Activated CD4-positive, alpha-beta T cell treated with anti-CD3 and anti-CD28 coated beads, Interleukin-2, Interleukin-6, amounts not matched to agents 100 ng/mL and 50 ng/mL, durations not matched to agents 16 hours and 8 hours (primary cell): ENCODE measurements around the gene TMPRSS4.

Experiments used
- DNase-seq: peaks from one replicate; pipeline ENCODE4 v3.0.0-alpha.2; 2020

TMPRSS4 gene

GRCh38 chr11:118108513-118108912 is 31.6 kb downstream of the TMPRSS4 start:
- no peak for DNase-seq

- DNase-seq, result no peak
Measured at GRCh38 chr11:118109231-118109630, 32.4 kb downstream of the TMPRSS4 start.

DNA sequence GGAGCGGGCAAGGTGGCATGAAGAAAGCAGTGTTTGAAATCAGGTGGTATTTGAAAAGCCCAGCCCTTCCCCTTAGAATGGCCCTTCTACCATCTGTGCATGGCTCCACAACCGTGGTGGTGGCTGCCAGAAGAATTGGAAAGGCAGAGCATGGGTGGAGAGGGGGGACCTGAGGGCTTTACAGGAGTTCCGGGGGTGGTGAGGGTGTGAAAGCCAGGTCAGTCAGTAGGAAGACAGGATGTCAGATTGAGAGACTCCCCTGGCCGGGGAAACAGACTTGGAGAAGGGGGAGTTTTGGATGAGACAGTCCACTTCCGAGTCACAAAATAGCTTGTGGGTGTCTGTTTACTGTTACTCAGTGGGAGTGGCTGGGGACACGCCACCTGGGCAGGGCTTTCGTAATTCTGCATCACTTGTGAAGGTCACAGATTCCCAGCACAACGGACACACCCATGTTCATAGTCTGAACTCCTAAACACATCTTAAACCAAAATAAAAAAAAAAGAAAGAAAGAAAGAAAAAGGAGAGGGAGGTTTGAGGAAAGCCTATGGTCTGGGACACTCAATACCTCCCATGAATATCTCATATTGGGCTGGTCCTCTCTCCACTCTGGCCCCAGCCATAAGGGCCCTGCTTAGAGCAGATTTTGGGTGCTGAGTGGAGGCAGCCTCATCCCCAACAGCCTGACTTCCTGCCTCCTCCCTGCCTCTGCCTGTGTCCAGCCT is 34.3 kb downstream of the TMPRSS4 start:
- no peak for DNase-seq

- no peak for DNase-seq
Measured at GRCh38 chr11:118111744-118112035, 34.8 kb downstream of the TMPRSS4 start.

GRCh38 chr11:118112711-118113430 is 36.0 kb downstream of the TMPRSS4 start:
- DNase-seq, result no peak

DNA sequence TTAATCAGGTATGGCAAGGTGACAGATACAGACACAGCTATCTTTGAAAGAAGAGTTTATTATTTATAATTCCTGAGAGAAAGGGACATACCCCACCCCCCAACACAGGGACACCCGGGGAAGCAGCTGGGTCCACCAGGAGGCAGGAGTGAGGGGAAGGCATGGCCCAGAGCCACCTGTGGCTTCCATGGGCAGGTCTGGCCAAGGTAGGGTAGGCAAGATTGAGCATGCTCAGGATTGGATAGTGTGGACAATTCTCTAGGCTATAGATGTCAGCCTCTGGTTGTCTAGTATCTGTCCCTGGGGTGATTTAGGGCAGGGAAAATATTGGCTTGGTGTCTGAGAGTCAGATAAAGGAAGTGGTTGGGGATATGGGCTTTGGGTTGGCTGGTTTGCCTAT is 37.4 kb downstream of the TMPRSS4 start:
- DNase-seq, result no peak

- DNase-seq, result no peak
Measured at GRCh38 chr11:118115048-118115447, 38.2 kb downstream of the TMPRSS4 start.

GRCh38 chr11:118117790-118118601 is 41.1 kb downstream of the TMPRSS4 start:
- no peak for DNase-seq

GRCh38 chr11:118120793-118121192 is 43.9 kb downstream of the TMPRSS4 start:
- DNase-seq, result no peak

DNA sequence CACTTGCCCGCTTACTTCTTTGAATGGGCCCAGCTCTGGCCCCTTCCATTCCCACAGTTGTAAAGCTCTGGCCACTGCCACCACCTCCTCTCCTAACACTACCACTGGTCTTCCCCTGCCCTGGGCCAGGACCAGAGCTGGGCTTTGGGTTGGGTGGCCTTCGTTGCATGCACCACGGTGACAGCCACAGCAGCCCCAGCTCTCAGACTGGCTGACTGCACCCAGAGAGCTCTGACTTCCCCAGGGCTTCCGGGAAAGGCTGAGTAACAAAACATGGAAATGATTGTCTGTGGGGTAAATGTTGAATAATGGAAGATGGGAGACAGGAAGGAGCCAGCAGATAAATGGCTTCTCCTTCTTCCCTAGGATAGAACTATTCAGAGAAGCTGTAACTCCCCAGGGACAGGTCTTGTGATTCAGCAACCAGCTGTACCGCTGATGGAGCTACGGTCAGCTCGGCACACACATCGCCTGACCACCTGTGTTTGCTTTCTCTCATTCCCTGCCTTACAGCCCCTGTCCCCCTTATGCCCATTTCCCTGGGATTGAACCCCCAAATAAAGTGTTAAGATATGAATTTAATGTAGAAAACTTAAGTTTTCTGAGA is 48.2 kb downstream of the TMPRSS4 start:
- DNase-seq, result no peak

GRCh38 chr11:118126082-118126838 is 49.4 kb downstream of the TMPRSS4 start:
- no peak for DNase-seq

GRCh38 chr11:118128310-118128709 is 51.4 kb downstream of the TMPRSS4 start:
- DNase-seq, result no peak

GRCh38 chr11:118128721-118129470 is 52.0 kb downstream of the TMPRSS4 start:
- DNase-seq, result no peak

GRCh38 chr11:118129471-118130172 is 52.7 kb downstream of the TMPRSS4 start:
- DNase-seq, result no peak

- no peak for DNase-seq
Measured at GRCh38 chr11:118132385-118133151, 55.7 kb downstream of the TMPRSS4 start.

DNA sequence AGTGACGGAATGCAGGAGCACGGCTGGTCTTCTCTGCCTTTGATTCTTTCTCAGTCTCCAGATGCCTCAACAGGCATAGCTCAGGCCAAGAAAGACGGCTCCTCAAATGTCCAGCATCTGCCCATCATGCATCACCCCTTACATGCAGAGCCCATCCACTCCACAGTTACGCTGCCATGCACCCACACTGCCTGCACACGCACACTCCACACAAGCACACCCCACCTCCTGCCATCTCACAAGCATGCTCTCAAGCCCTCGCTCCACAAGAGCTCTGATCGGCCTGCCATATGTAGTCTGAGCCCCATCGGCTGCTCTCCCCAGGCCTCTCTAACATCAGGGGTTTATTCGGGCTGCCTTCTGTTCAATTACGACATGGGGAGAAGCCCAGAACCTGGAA is 56.9 kb downstream of the TMPRSS4 start:
- no peak for DNase-seq

GRCh38 chr11:118135051-118135795 is 58.3 kb downstream of the TMPRSS4 start:
- no peak for DNase-seq

GRCh38 chr11:118135796-118136165 is 58.9 kb downstream of the TMPRSS4 start:
- DNase-seq, result no peak

DNA sequence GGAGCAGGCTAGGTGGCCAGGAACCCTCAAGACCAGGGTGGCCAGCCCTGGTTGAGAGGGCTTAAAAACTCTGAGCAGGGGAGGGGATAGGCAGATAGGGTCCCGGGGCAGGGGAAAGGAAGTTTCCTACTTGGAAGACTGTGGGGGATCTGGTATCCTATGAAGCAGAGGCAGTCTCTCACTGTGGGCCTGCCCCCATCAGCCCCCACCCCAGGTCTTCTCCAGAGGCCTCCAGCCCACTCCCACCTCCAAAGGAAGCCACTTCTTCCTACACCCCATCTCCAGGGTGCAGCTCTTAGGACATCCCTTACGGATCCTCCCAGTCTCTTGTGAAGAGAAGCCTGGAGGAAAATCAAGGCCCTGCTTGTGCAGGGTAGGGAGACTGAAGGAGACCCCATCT is 59.5 kb downstream of the TMPRSS4 start:
- DNase-seq, result no peak

DNA sequence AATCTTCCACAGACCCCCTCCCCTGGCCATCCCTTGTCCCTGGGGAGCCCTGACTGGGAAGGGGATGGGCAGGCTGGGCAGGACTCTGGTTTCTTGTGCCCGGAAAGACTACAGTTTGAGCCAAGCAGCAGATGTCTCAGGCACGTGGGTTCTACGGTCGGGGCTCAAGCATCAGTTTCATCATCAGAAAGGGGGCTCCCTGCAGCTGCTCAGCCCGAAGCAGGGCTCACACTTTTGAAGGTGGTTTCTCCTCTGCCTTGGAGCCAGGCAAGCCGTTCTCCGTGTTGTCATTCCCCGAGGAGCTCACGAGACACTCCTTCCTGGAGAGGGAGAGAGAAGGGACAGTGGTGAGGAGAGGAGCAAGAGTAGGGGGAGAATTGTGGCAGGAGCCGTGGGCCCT is 59.9 kb downstream of the TMPRSS4 start:
- no peak for DNase-seq
